ENCODE measurements around the gene GSPT1. TPM values are rescaled to one million over a fixed set of nuclear protein-coding genes. Genes with fewer than 3 reads are reported as not detected.

Gene GSPT1
- total RNA-seq = 87.5 TPM

DNA sequence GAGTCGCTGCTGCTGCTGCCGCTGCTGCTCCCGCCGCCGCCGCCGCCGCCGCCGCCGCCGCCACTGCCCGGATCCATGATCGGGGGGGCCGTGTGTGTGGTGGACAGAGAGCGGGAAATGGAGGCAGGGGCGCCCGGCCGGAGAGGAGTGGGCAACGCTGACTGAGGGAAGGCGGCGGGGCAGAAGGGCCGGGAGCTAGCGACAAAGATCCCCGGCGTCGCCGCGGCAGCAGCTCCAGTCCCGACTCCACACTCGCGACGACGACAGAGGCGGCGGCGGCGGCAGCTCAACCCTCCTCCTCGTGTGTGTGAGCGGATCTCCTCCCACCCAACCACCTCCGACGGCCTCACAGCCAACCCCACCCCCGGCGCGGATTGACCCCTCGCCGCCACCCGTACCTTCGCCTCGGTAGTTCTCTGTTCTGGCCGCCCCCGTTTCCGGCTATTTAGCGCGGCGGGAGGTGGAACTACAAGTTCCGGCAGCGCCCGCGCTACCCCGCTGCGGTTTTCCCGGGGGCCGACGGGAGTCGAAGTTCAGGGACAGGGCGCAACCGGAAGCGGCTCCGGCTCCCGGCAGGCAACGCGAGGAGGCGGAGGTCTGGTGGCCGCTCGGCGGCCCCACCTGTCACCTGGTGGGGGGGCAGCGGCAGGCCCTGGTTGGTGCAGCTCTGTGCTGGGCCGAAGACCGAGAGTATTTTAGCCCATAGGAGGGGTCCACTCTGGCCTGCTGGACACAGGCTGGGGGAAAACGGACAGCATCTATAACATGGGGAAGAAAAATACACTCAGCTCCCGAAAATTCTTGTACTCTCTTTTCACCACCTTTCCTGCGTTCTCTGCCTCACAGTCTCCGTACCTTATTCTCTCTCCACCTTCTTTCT, at the start of gene GSPT1:
Gene GSPT1 (minus strand): TSS at position 313 of the 880 bp plus-strand sequence. CDS start 236 bp downstream, at position 77.

DNA sequence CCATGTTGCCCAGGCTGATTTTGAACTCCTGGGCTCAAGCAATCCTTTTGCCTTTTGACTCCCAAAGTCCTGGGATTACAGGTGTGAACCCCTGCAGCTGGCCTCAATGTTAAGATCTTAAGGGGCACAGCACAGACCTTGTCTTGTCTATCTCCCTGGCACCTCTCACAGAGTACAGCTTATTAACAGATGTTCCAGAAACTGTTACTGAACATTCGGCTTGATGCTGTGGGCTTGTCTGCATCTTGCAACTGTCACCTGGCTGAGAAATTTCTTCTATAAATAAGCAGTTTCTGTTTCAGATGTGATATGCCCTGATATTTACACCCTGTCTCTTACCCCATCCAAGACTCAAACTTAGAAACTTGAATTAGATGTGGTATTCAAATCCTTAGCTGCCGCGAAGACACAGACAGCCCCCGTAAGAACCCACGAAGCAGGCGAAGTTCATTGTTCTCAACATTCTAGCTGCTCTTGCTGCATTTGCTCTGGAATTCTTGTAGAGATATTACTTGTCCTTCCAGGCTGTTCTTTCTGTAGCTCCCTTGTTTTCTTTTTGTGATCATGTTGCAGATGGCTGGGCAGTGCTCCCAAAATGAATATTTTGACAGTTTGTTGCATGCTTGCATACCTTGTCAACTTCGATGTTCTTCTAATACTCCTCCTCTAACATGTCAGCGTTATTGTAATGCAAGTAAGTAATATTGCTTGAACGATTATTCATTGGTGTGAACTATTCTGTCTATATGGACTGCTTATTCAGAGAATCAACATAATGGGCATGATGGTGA, 49.2 kb upstream of the GSPT1 start, which contains the start of gene TNFRSF17:
Gene TNFRSF17 (plus strand): TSS at position 450 of the 791 bp plus-strand sequence. CDS start 115 bp downstream, at position 565.

DNA sequence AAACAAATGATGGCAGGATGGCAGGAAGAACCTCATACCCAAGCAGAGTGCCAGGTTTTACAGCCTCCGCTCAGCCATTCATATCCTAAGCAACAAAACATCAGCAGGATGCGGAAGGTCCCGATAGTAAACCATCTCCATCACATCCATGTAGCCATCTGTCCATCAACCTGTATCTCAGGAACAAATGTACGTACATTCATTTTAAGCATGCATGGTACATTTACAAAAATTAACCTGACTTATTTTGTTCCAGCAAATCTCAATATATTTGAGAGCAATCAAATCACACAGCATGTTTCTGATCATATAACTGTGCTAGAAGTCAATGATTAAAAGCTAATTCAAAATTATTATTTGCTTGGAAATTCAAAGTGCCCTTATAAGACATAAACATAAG, 26.2 kb upstream of the GSPT1 start, which contains the start of gene NPIPB2:
Gene NPIPB2 (minus strand): TSS at position 101 of the 400 bp plus-strand sequence. CDS start 0 bp downstream, at position 101.

DNA sequence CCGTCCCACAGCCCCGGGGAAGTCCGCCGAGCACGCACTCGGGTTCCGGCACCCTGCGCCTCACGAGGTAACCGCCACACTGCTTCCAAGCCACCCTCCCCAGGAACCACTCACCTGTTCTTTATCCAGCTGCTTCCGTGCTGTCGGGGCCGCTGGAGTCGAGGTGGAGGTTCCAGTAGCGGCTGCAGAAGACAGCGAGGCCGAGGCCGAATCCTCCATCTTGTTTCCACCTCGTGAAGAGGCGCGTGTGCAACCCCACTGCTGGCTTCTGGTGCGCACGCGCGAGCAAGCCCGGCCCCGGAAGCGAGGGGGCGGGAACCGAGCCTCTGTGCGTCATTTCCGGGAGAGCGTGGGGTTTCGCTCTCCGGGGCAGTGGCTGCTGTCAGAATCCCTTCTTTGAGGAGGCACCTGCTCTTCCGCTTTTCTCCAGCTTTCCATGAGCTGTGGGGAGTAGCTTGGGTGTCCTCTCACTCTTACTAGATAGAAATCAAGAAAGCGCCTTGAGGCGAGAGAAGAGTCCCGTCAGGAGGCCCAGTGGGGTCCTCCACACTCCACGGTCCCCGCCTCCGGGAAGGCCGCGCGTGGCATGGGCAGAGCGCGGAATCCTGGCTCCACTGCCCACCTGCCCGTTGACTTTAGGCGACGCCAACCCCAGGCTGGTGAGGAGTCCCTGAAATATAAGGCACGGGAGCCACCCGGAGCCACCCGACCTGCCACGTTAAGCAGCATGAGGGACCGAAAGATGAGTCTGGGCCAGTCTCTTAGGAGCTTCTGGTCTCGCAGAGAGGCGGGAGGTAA, 64.3 kb downstream of the GSPT1 start, which contains the start of gene RSL1D1:
Gene RSL1D1 (minus strand): TSS at position 249 of the 798 bp plus-strand sequence. CDS start 30 bp downstream, at position 219.

Other genes starting within 250 kb of the GSPT1 start
- 62.3 TPM for gene SNN, start 247.5 kb downstream of the GSPT1 start, total RNA-seq
- gene TXNDC11, start 173.1 kb downstream of the GSPT1 start, total RNA-seq = 35.0 TPM
- 110 TPM for gene ZC3H7A, start 118.7 kb downstream of the GSPT1 start, total RNA-seq
- 148 TPM for gene RSL1D1, start 64.4 kb downstream of the GSPT1 start, total RNA-seq
- gene NPIPB2, start 26.1 kb upstream of the GSPT1 start, total RNA-seq = 10.0 TPM
- gene TNFRSF17, start 49.3 kb upstream of the GSPT1 start, total RNA-seq = not detected
- gene SNX29, start 60.8 kb upstream of the GSPT1 start, total RNA-seq = 39.9 TPM

Measured in camera-type eye (tissue), 1 donor.